ENCODE data around the gene COPS7A.

- TF ChIP-seq POLR2AphosphoS5 (IDR thresholded peaks at IDR 0.05; ENCODE audit: low read depth, low read length) (no peak), TAF1 (IDR thresholded peaks at IDR 0.05; ENCODE audit: borderline replicate concordance, insufficient read depth, low read length) (no peak)
Measured at GRCh38 chr12:6730169-6730568, 6.3 kb downstream of the COPS7A start.

Measured in PFSK-1 (cell line).